Heart left ventricle (tissue), 16 donors: ENCODE measurements around the gene TMEM52. TPM values are rescaled to one million over a fixed set of nuclear protein-coding genes. Genes with fewer than 3 reads are reported as not detected.

ENCODE experiments used
- ATAC-seq, 4 donors: fragments of 200-7000 bp; cut with Tn5 transposase; one replicate each; pipeline ENCODE4 v1.9.1; 2020 to 2022; ENCODE audit warnings: moderate library complexity in 4 of 4, mild to moderate bottlenecking in 3 of 4, moderate number of reproducible peaks in 1 of 4
- DNase-seq, 5 donors: peaks; one replicate each; pipeline ENCODE4 v3.0.0-alpha.2; 2020
- H3K27ac ChIP-seq, 12 donors: fragments of 200-600 bp; sonication (generic) in 4 of 12; one replicate each; pipeline versions ENCODE4 v1.5.0 to v1.8.0; 2016 to 2022; ENCODE audit warnings: mild to moderate bottlenecking in 2 of 12
- H3K27me3 ChIP-seq, 9 donors: fragments of 200-600 bp; sonication (generic) in 2 of 9; one replicate each; pipeline versions ENCODE4 v1.5.1 to v1.8.0; 2016 to 2022; ENCODE audit warnings: mild to moderate bottlenecking in 3 of 9
- H3K36me3 ChIP-seq, 9 donors: fragments of 200-600 bp; sonication (generic) in 2 of 9; one replicate each; pipeline versions ENCODE4 v1.5.0 to v1.8.0; 2018 to 2022; ENCODE audit warnings: mild to moderate bottlenecking in 2 of 9
- H3K4me1 ChIP-seq, 12 donors: fragments of 200-600 bp; sonication (generic) in 4 of 12; one replicate each; pipeline versions ENCODE4 v1.5.0 to v1.8.0; 2016 to 2022; ENCODE audit warnings: mild to moderate bottlenecking in 3 of 12
- H3K4me3 ChIP-seq, 12 donors: fragments of 200-600 bp; sonication (generic) in 4 of 12; one replicate each; pipeline versions ENCODE4 v1.5.0 to v1.8.0; 2017 to 2022; ENCODE audit warnings: mild to moderate bottlenecking in 9 of 12, moderate library complexity in 4 of 12
- H3K9me3 ChIP-seq, 12 donors: fragments of 200-600 bp; sonication (generic) in 4 of 12; one replicate each; pipeline versions ENCODE4 v1.5.0 to v1.8.0; 2016 to 2022; ENCODE audit warnings: mild to moderate bottlenecking in 1 of 12
- POLR2A ChIP-seq, 2 donors: fragments of 450-650 bp; IDR thresholded peaks; one replicate each; pipeline ENCODE4 v1.6.1; 2017; ENCODE audit warnings: antibody characterized with exemption in 2 of 2, mild to moderate bottlenecking in 2 of 2, moderate library complexity in 2 of 2
- WGBS, 4 donors: extraction: QIAGEN DNeasy Blood & Tissue Kit in 2 of 4; methylation state at CpG; one replicate each; pipeline versions ENCODE4 v1.1.5 to v1.1.7; 2013 to 2018; 5-methylcytosine and 5-hydroxymethylcytosine counted together
- intact Hi-C, 10 donors: fragments of 100-400 bp; cut with DNase I; formaldehyde crosslinking; loops; one replicate each; pipeline versions ENCODE4 v1.11.1 to v1.14.2; 2022
- polyA plus RNA-seq, 2 donors: library from polyadenylated mRNA; stranded (reverse); fragments of 200-250 nt; gene quantifications; one replicate each; pipeline ENCODE4 v1.2.3, GENCODE V29; 2013
- total RNA-seq, 9 donors: library from RNA; depleted of rRNA in 2 of 9; stranded (reverse); fragments of >200 nt in 2 of 9; fragmentation: NEBNext Ultra II Directional in 3 of 9; extraction: Animal tissue kit (Norgen Biotek cat#: 25700) in 3 of 9; gene quantifications; one replicate each; pipeline versions ENCODE4 v1.1.0 to v1.2.4, GENCODE V29; 2016 to 2023
- TF ChIP-seq, protein P1 (sequence below), 12 donors: fragments of 200-600 bp; sonication (generic) in 4 of 12; IDR thresholded peaks; one replicate each; pipeline versions ENCODE4 v1.5.0 to v1.8.0; 2018 to 2022; ENCODE audit warnings: antibody characterized with exemption in 12 of 12, mild to moderate bottlenecking in 5 of 12
- donor health status: ischemic (EF 13 %, LVEDD 7.1; RV severe dilation, severe dysfunction).
- donor health status: healthy with polysubstance abuse.
- donor health status: DM: no; HTN: yes; CAD: no.
- donor health status: DM: no; HTN: no; CAD: no.
- donor health status: ischemic (EF 25% LVEDD 6.9; RV normal size, moderate dysfunction).
- donor health status: ischemic (EF 25% LVEDD 5.7; RV mildly dilated, moderate dysfunction).
- donor health status: healthy.
- donor health status: DM: yes; HTN: yes; CAD: no.
- donor health status: ischemic (EF 35%, LVEDD 5.7; RV mildly dilated, moderate dysfunction).
- donor health status: nonischemic (EF 11% LVEDD 7.7; RV severe dilation, severe dysfunction).
- donor health status: DM: yes; HTN: yes; CAD: no.
- donor health status: PGD.
- donor health status: ischemic (EF 29% LVEDD 5.4; RV normal size, mild dysfunction).
- donor health status: nonischemic (EF 23%, LVEDD 6.1; RV moderate dilation, normal function).

The TMEM52 gene
- total and polyA plus RNA-seq, 11 donors: 0.35 to 7.9 (median 1.1) TPM

DNA sequence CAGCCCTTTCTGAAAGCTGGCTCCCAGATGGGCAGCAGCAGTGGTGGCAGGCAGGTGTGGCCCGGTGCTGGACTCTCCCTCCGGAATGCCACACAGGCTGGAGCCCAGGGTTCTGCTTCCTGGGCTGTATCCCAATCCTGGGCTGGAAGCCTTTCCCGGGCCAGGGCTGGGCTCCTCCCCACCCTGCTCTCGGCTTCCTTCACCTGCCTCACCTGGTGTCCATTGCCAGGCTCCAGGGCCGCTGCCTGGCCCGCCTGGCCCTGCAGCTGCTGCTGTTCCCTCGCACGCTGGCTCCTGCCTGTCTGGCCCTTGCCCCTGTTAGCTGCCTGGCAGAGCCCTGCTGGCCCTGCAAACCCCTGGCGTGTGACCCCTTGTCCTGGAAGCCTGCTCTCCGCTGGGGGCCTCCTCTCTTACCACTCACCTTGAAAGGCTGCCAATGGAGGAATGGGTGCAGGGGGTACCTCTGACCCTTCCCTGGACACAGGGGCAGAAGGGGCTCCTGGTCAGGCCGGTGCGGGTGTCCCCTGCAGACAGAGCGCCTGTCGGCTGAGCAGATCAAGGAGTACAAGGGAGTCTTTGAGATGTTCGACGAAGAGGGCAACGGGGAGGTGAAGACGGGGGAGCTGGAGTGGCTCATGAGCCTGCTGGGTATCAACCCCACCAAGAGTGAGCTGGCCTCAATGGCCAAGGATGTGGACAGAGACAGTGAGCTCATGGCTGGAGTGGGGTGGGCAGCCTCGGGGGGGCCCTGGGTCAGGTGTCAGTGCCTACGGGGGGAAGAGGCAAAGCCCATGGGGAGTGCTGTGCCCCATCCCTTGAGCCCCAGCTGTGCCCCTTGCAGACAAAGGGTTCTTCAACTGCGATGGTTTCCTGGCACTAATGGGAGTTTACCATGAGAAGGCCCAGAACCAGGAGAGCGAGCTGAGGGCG, 2.9 kb downstream of the TMEM52 start:
- no peaks in the 10 kb centered on the region for H3K27me3 ChIP-seq
- TF ChIP-seq, protein P1, sequence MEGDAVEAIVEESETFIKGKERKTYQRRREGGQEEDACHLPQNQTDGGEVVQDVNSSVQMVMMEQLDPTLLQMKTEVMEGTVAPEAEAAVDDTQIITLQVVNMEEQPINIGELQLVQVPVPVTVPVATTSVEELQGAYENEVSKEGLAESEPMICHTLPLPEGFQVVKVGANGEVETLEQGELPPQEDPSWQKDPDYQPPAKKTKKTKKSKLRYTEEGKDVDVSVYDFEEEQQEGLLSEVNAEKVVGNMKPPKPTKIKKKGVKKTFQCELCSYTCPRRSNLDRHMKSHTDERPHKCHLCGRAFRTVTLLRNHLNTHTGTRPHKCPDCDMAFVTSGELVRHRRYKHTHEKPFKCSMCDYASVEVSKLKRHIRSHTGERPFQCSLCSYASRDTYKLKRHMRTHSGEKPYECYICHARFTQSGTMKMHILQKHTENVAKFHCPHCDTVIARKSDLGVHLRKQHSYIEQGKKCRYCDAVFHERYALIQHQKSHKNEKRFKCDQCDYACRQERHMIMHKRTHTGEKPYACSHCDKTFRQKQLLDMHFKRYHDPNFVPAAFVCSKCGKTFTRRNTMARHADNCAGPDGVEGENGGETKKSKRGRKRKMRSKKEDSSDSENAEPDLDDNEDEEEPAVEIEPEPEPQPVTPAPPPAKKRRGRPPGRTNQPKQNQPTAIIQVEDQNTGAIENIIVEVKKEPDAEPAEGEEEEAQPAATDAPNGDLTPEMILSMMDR (IDR thresholded peaks at IDR 0.05): no peak
- no peak for TF ChIP-seq POLR2A (IDR thresholded peaks at IDR 0.05)
- DNase-seq: peak; percentile 6 to 59 (median 21)
- intact Hi-C loops: no loop called here
- H3K36me3 ChIP-seq: no peaks in the 10 kb centered on the region
- 91 to 93% (median 92%) methylated on average over 18 to 23 of the region's 23 CpGs for WGBS, 4 donors
- H3K4me3 ChIP-seq: no peak overlapping the region
- peaks cover 5 to 22% (median 13%) of the 10 kb centered on the region in 12 donors for H3K4me1 ChIP-seq
- H3K9me3 ChIP-seq: no peaks in the 10 kb centered on the region
- no peak overlapping the region for H3K27ac ChIP-seq
- no peak for ATAC-seq

DNA sequence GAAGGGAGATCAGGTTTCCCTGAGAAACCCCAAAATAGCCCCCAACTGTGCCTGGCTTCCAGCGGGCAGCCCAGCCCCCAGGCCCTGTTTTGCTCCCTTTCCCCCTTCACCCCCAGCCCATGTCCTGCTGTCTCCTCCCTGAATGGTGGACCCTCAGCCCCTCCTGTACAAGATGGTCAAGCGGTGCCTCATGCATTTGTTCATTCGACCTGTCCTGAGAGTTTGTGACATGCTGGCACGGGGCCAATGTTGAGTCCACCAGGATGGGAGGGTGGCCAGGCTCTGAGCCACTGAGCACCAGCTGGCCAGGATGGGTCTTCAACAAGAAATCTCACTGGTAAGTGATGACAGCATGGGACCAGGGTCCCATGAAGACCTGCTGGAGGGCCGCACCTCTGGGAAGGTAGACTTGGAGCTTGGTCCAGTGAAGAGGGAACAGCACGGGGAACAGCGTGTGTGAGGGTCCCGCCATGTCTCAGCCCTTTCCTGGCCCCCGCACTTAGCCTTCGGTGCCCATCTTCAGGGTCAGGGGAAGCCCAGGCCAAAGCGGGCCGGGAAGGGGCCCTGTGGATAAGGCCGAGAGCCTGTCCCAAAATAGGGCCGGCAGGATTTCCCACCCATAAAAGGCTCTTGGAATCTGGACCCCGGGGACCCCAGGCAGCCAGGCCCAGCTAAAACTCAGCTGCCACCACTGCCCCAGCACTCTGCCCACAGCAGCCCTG, 3.9 kb downstream of the TMEM52 start, which contains the start of gene CALML6:
TSS of gene CALML6 (plus strand) at position 290 of the 722 bp plus-strand sequence. CDS start at position 311, 21 bp downstream.
- no peaks in the 10 kb centered on the region for H3K27me3 ChIP-seq
- TF ChIP-seq, protein P1 (IDR thresholded peaks at IDR 0.05): no peak
- TF ChIP-seq POLR2A (IDR thresholded peaks at IDR 0.05): no peak
- intact Hi-C loops: no loop called here
- DNase-seq: peak in 4 of 5 donors; percentile 10 to 29 (median 24)
- no peaks in the 10 kb centered on the region for H3K36me3 ChIP-seq
- H3K4me1 ChIP-seq: peaks cover 5 to 24% (median 13%) of the 10 kb centered on the region in 12 donors
- H3K9me3 ChIP-seq: no peaks in the 10 kb centered on the region
- 79 to 99% (median 81%) methylated on average over 12 to 15 of the region's 15 CpGs for WGBS, 4 donors
- no peak within 1 kb of the TSS for H3K27ac ChIP-seq
- no peak within 1 kb of the TSS for H3K4me3 ChIP-seq
- ATAC-seq: no peak

DNA sequence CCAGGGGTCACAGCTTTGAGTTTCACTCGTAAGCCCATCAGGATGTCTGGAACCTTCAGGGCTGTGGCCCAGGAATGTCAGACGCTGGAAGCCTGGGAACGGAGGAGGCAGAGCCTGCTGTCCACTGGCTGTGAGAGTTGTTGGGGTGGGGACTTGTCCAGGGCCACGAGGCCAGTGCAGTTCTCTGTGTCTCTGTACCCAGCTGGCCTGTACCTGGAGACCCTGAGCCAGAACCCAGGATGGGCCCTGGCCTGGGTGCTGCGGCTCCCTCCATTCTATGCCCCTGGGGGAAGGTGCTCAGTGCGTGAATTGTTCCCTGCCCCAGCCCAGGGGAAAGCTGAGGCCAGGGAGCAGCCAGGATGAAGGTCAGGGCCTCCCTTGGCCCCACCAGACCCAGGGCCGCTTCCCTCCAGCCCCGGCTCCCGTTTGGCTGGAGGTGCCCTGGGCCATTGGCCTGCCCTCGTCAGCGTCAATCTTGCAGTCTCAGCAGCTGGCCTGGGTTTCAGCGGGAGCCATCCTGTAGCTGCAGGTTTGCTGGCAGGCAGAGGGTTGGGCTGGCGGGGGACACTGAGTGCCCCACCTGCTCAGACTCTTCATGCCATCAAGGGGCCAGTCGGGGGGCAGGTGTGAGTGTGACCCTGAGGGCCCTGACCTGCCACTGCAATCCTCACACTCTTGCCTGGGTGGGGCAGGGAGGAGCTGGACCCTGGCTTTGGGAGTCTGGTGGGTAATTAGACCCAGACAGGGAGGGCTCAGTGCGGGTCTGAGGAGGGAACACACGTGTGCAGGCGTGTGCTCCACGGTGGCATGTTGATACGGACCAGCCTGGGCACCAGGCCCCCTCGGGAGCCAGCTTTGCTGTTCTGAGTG, 4.7 kb downstream of the TMEM52 start:
- no peak overlapping the region for H3K27ac ChIP-seq
- no peaks in the 10 kb centered on the region for H3K27me3 ChIP-seq
- no peaks in the 10 kb centered on the region for H3K36me3 ChIP-seq
- no peak overlapping the region for H3K4me3 ChIP-seq
- 67 to 78% (median 74%) methylated on average over 10 to 20 of the region's 20 CpGs for WGBS, 4 donors
- ATAC-seq (no peak), DNase-seq (peak in 3 of 5 donors; percentile 6 to 60 (median 21))
- intact Hi-C loops: no loop called here
- H3K9me3 ChIP-seq: no peaks in the 10 kb centered on the region
- peaks cover 5 to 26% (median 16%) of the 10 kb centered on the region in 12 donors for H3K4me1 ChIP-seq
- TF ChIP-seq, protein P1 (IDR thresholded peaks at IDR 0.05): no peak
- TF ChIP-seq POLR2A (IDR thresholded peaks at IDR 0.05): no peak
